ENCODE data around the gene NPBWR2.

The NPBWR2 gene, protein sequence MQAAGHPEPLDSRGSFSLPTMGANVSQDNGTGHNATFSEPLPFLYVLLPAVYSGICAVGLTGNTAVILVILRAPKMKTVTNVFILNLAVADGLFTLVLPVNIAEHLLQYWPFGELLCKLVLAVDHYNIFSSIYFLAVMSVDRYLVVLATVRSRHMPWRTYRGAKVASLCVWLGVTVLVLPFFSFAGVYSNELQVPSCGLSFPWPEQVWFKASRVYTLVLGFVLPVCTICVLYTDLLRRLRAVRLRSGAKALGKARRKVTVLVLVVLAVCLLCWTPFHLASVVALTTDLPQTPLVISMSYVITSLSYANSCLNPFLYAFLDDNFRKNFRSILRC

DNA sequence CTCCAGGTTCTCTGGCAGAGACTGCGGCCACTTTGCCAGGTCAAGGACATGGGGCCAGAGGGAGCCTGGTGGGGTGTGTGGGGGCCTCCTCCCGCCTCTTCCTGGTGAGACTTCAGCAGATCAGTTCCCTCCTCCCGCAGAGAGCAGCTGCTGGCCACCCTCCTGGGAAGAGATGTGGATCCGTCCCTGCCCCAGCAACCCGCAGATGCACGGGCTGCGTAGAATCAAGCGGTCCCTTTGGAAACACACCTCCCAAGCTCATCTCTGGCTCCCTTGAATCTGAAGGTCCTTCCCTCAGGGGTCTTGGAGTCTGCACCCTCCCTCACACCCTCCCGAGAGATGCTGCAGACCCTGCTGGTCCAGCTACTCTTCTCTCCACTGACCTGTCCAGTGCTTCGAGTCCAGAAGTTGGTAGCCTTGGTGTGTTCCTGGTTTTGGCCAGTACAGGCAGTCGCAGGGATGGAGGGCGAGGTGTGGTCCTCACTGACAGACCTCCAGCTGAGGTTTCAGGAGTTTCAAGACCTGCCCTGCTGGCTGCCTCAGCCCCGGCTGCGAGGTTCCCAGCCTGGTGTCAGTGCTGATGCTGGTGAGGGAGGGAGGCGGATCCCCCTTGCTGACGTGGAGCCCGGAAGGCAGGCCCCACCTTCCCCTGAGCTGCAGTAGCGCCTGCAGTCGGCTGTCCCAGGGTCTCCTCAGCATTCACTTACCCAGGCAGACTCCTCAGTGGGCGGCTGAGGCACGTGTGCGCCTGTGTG is at the start of gene NPBWR2:
TSS of gene NPBWR2 (minus strand) at position 585 of the 755 bp plus-strand sequence. CDS start 734 bp downstream, outside the sequence.
- H3K4me3 ChIP-seq (ENCODE audit: low read depth, low read length) = no peak within 1 kb of the TSS
- TF ChIP-seq, protein P1, sequence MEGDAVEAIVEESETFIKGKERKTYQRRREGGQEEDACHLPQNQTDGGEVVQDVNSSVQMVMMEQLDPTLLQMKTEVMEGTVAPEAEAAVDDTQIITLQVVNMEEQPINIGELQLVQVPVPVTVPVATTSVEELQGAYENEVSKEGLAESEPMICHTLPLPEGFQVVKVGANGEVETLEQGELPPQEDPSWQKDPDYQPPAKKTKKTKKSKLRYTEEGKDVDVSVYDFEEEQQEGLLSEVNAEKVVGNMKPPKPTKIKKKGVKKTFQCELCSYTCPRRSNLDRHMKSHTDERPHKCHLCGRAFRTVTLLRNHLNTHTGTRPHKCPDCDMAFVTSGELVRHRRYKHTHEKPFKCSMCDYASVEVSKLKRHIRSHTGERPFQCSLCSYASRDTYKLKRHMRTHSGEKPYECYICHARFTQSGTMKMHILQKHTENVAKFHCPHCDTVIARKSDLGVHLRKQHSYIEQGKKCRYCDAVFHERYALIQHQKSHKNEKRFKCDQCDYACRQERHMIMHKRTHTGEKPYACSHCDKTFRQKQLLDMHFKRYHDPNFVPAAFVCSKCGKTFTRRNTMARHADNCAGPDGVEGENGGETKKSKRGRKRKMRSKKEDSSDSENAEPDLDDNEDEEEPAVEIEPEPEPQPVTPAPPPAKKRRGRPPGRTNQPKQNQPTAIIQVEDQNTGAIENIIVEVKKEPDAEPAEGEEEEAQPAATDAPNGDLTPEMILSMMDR (IDR thresholded peaks at IDR 0.05; ENCODE audit: insufficient read depth, low read depth, low read length, missing control alignments) = no peak
- no peak for DNase-seq (ENCODE audit: low read depth)

DNA sequence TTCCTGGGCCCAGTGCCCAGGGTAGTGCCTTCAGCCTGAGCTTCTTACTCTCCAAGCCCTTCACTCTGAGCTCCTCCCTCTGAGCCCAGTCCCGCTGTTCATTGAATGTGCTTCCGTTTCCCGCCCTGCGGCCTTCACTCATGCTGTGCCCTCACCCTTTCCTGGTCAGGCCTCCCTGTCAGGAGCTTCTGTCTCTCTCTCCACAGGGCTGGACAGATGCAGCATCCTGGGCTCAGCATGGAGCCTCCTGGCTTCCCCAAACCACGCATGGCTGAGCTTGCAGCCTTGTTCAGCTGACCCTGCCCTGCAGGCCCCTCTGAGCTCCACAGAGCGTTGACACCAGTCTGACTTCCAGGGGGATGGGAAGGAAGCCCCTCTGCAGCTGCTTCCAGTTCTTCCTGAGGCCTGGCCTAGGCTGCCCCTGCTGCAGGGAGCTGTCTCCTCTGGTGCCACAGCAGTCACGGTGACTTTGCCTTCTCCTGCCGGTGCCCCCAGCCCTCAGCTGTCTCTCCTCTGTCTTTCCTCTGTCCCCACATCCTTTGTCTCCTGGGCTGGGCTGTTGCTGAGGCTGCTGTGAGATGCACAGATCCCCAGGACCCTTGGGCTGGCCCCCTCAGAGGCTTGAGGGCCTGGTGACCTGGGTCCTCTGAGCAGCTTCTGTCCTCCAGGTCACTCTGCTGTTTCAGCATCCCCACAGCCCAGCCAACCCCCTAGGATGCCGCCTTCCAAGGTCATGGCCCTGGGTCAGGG is 48.9 kb upstream of the NPBWR2 start:
- H3K4me3 ChIP-seq (ENCODE audit: low read depth, low read length) = no peak overlapping the region
- TF ChIP-seq, protein P1 (IDR thresholded peaks at IDR 0.05; ENCODE audit: insufficient read depth, low read depth, low read length, missing control alignments) = no peak
- no peak for DNase-seq (ENCODE audit: low read depth)

DNA sequence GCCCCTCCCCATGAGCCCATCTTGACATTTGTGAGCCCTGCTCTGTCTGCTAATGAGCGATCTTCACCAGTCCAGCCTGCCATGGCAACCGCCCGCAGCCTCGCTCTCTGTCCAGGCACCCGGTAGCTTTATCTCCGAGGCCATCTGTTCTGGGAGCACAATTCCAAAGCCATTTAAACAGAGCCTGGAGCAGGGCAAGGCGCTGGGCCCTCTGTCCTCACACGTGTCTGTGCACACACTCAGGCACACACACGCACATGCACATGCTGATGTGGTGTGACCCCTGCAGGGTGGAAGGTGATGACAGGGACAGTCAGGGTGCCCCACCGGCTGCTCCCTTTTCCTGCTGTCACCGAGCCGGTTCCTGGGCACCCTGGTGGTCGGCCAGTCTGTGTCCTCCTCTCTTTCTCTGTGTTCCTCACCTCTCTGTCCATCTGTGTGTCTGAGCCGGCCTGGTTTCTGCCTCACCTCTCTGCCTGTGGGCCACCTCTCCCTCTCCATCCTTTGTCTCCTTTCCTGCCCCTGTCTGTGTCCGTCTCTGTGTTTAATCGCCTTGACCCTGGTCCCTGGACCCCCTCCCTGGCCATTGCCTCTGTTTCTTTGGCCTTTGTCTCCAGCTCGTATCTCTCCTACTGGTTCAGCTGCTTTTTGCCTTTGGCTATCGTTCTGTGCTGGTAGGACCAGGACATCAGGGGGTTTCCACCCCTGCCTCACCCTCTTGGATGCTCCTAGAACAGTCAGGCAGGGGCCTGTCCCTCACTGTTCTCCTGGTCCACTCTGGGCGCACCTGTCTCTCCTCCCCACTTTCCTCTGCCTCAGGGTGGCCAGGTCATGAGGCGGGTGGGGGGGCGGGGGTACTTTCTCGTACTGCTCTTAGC is 48.1 kb upstream of the NPBWR2 start:
- no peak for DNase-seq (ENCODE audit: low read depth)
- TF ChIP-seq, protein P1 (IDR thresholded peaks at IDR 0.05; ENCODE audit: insufficient read depth, low read depth, low read length, missing control alignments) = no peak
- no peak overlapping the region for H3K4me3 ChIP-seq (ENCODE audit: low read depth, low read length)

DNA sequence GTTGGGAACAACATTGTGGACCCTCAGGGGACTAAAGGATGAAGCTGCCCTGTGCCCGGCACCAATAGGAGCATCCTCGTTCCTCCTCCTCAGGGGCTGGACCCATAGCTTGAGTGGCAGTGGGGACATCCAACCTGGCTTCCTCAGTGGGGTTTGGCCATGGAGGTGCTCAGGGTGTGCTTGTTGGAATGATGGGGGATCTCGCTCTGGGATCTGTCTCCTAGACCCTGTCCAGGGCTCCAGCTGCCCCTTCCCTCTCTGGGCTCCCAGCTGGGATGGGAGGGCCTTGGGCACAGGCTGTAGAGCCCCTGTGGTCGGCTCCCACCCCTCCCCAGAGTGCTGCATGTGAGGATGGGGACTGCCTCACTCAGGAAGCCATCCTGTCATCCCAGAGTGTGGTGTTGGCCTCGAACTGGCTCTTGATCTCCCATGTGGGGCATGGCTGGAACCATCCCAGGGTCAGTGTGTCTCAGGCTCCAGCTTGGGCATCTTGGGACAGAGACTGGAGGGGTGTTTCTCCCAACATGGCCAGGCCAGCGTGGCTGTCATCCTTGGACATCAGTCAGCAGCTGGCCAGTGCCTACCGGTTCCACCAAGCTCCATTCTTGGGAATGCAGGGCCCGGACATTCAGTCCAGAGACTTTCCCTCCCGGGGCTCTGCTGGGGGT is 47.4 kb upstream of the NPBWR2 start:
- DNase-seq (ENCODE audit: low read depth) = no peak
- no peak overlapping the region for H3K4me3 ChIP-seq (ENCODE audit: low read depth, low read length)
- TF ChIP-seq, protein P1 (IDR thresholded peaks at IDR 0.05; ENCODE audit: insufficient read depth, low read depth, low read length, missing control alignments) = no peak

DNA sequence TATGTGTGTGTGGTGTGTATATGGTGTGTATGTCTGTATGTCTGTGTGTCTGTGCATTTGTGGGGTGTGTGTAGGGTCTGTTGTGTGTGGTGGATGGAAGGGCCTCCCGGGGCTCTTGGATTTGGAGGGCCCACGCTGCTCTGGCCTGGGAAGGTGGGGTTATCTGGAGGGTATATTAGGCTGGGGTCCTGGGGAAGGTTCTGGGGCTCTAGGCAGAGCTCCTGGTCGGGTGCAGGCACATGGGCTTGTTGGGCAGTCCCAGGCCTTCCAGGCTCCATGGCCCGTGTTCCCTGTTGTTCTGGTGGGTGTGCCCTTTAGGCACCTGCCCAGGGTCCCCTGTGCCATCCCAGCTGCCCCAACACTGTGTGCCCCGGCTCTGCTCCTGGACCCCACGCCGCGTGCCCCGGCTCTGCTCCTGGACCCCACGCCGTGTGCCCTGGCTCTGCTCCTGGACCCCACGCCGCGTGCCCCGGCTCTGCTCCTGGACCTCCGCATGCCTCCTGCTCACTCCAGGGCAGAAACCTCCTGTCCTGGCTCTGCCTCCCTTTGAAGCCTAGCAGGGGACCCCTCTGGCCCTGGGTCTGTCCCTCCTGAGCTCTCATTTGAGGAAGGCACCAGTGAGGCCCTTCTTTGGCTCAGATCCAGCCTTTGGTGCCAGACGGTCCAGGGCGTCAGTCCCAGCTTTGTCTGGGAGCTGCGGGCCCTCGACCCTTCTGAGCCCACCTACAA is 46.7 kb upstream of the NPBWR2 start:
- TF ChIP-seq, protein P1 (IDR thresholded peaks at IDR 0.05; ENCODE audit: insufficient read depth, low read depth, low read length, missing control alignments) = no peak
- no peak overlapping the region for H3K4me3 ChIP-seq (ENCODE audit: low read depth, low read length)
- no peak for DNase-seq (ENCODE audit: low read depth)

Data from GM12865 (cell line).